WTC11 (cell line): ENCODE results near the gene PSKH1. TPM values are rescaled to one million over a fixed set of nuclear protein-coding genes. Genes with fewer than 3 reads are reported as not detected.

Experiments used
- ATAC-seq: fragments of 200-7000 bp; cut with Tn5 transposase; 2 replicates; pipeline ENCODE4 v1.10.0; 2021; ENCODE audit warnings: mild to moderate bottlenecking, moderate library complexity
- CTCF ChIA-PET: fragments of 300-600 bp; sonication (Branson Sonifier 250); formaldehyde crosslinking; loops from one replicate; lab custom pipeline; 2021; ENCODE audit warnings: antibody characterized with exemption; lab: Charles Lee
- POLR2A ChIA-PET: fragments of 350-600 bp; sonication (Branson Sonifier 250); formaldehyde crosslinking; loops from one replicate; lab custom pipeline; 2021; ENCODE audit warnings: antibody characterized with exemption; lab: Charles Lee
- DNase-seq: peaks from one replicate; pipeline ENCODE4 v3.0.0; 2021; ENCODE audit warnings: low spot score
- H3K27ac Mint-ChIP-seq: 2 replicates; pipeline ENCODE4 v1.8.0; 2021; ENCODE audit warnings: mixed read lengths
- H3K27me3 Mint-ChIP-seq: 2 replicates; pipeline ENCODE4 v1.8.0; 2021; ENCODE audit warnings: low read depth, mild to moderate bottlenecking, moderate library complexity, mixed read lengths
- H3K36me3 Mint-ChIP-seq: 2 replicates; pipeline ENCODE4 v1.8.0; 2021; ENCODE audit warnings: mixed read lengths
- H3K4me1 Mint-ChIP-seq: 2 replicates; pipeline ENCODE4 v1.8.0; 2022; ENCODE audit warnings: mixed read lengths
- H3K4me3 Mint-ChIP-seq: 2 replicates; pipeline ENCODE4 v1.8.0; 2021; ENCODE audit warnings: mild to moderate bottlenecking, moderate library complexity, mixed read lengths
- H3K9me3 Mint-ChIP-seq: 2 replicates; pipeline ENCODE4 v1.8.0; 2021; ENCODE audit warnings: mixed read lengths
- CREM ChIP-seq: sonication (generic); formaldehyde crosslinking; IDR thresholded peaks from 2 replicates; pipeline ENCODE4 v1.8.1; 2022; ENCODE audit warnings: mild to moderate bottlenecking, missing genetic modification reagents, moderate library complexity
- ESRRA ChIP-seq: sonication (generic); formaldehyde crosslinking; IDR thresholded peaks from 2 replicates; pipeline ENCODE4 v1.8.1; 2022; ENCODE audit warnings: mild to moderate bottlenecking, missing genetic modification reagents, borderline replicate concordance
- ETV6 ChIP-seq: sonication (generic); formaldehyde crosslinking; IDR thresholded peaks from 2 replicates; pipeline ENCODE4 v1.8.1; 2022; ENCODE audit warnings: mild to moderate bottlenecking, missing genetic modification reagents
- GABPB1 ChIP-seq: sonication (generic); formaldehyde crosslinking; IDR thresholded peaks from 2 replicates; pipeline ENCODE4 v1.8.1; 2023; ENCODE audit warnings: mild to moderate bottlenecking, missing genetic modification reagents
- GRHL2 ChIP-seq: fragments of 250-450 bp; sonication (Bioruptor Pico); IDR thresholded peaks from 2 replicates; pipeline ENCODE4 v1.8.0; 2022; ENCODE audit warnings: mild to moderate bottlenecking, moderate library complexity; ENCODE audit not compliant: insufficient replicate concordance, severe bottlenecking
- KAT7 ChIP-seq: sonication (generic); formaldehyde crosslinking; IDR thresholded peaks from 2 replicates; pipeline ENCODE4 v1.8.1; 2023; ENCODE audit warnings: missing genetic modification reagents, mild to moderate bottlenecking, borderline replicate concordance
- MXD4 ChIP-seq: fragments of 250-450 bp; sonication (Bioruptor Pico); IDR thresholded peaks from 2 replicates; pipeline ENCODE4 v1.8.0; 2021; ENCODE audit warnings: mild to moderate bottlenecking, moderate library complexity, borderline replicate concordance
- NFATC4 ChIP-seq: fragments of 250-450 bp; sonication (Bioruptor Pico); IDR thresholded peaks from 2 replicates; pipeline ENCODE4 v1.9.0; 2021; ENCODE audit warnings: mild to moderate bottlenecking
- NFE2L1 ChIP-seq: sonication (generic); formaldehyde crosslinking; IDR thresholded peaks from 2 replicates; pipeline ENCODE4 v1.8.1; 2023; ENCODE audit warnings: missing genetic modification reagents
- RELA ChIP-seq: sonication (generic); formaldehyde crosslinking; IDR thresholded peaks from 2 replicates; pipeline ENCODE4 v1.8.1; 2022; ENCODE audit warnings: missing genetic modification reagents, mild to moderate bottlenecking, borderline replicate concordance
- SP1 ChIP-seq: sonication (generic); formaldehyde crosslinking; conservative IDR thresholded peaks from 2 replicates; pipeline ENCODE4 v1.8.1; 2022; ENCODE audit warnings: missing genetic modification reagents
- TEAD1 ChIP-seq: sonication (generic); formaldehyde crosslinking; IDR thresholded peaks from 2 replicates; pipeline ENCODE4 v1.8.0; 2022; ENCODE audit warnings: mild to moderate bottlenecking, missing genetic modification reagents
- ZNF121 ChIP-seq: sonication (generic); formaldehyde crosslinking; IDR thresholded peaks from 2 replicates; pipeline ENCODE4 v1.8.0; 2023; ENCODE audit warnings: missing genetic modification reagents
- ZNF138 ChIP-seq: sonication (generic); formaldehyde crosslinking; conservative IDR thresholded peaks from 2 replicates; pipeline ENCODE4 v1.8.1; 2022; ENCODE audit warnings: mild to moderate bottlenecking, moderate library complexity, missing genetic modification reagents
- ZNF219 ChIP-seq: sonication (generic); formaldehyde crosslinking; IDR thresholded peaks from 2 replicates; pipeline ENCODE4 v1.8.0; 2023; ENCODE audit warnings: missing genetic modification reagents, mild to moderate bottlenecking, borderline replicate concordance
- ZNF232 ChIP-seq: sonication (generic); formaldehyde crosslinking; IDR thresholded peaks from 2 replicates; pipeline ENCODE4 v1.8.0; 2022; ENCODE audit warnings: mild to moderate bottlenecking, missing genetic modification reagents
- ZNF317 ChIP-seq: sonication (generic); formaldehyde crosslinking; IDR thresholded peaks from 2 replicates; pipeline ENCODE4 v1.8.1; 2023; ENCODE audit warnings: low read depth, mild to moderate bottlenecking, moderate library complexity, missing genetic modification reagents, borderline replicate concordance
- ZNF423 ChIP-seq: fragments of 250-450 bp; sonication (Bioruptor Pico); IDR thresholded peaks from 2 replicates; pipeline ENCODE4 v2.1.2; 2022; ENCODE audit warnings: mild to moderate bottlenecking, moderate library complexity
- total RNA-seq: library from RNA; stranded (reverse); gene quantifications from 3 replicates; pipeline ENCODE4 v1.2.3, GENCODE V29; 2021
- TF ChIP-seq, protein P1 (sequence below): sonication (generic); formaldehyde crosslinking; IDR thresholded peaks from 2 replicates; pipeline ENCODE4 v1.8.0; 2023; ENCODE audit warnings: mild to moderate bottlenecking, missing genetic modification reagents
- TF ChIP-seq, protein P2 (sequence below): sonication (generic); formaldehyde crosslinking; IDR thresholded peaks from 2 replicates; pipeline ENCODE4 v1.8.1; 2023; ENCODE audit warnings: mild to moderate bottlenecking, moderate library complexity, missing genetic modification reagents
- TF ChIP-seq, protein P3 (sequence below): sonication (generic); formaldehyde crosslinking; IDR thresholded peaks from 2 replicates; pipeline ENCODE4 v1.8.1; 2023; ENCODE audit warnings: mild to moderate bottlenecking, missing genetic modification reagents, moderate library complexity
- TF ChIP-seq, protein P4 (sequence below): sonication (generic); formaldehyde crosslinking; IDR thresholded peaks from 2 replicates; pipeline ENCODE4 v1.8.1; 2023; ENCODE audit warnings: mild to moderate bottlenecking, missing genetic modification reagents, borderline replicate concordance
- TF ChIP-seq, protein P5 (sequence below): sonication (generic); formaldehyde crosslinking; IDR thresholded peaks from 2 replicates; pipeline ENCODE4 v1.8.1; 2022; ENCODE audit warnings: mild to moderate bottlenecking, moderate library complexity, missing genetic modification reagents

The PSKH1 gene
- total RNA-seq, 1 experiment from 2014 or later = 32.6 TPM

DNA sequence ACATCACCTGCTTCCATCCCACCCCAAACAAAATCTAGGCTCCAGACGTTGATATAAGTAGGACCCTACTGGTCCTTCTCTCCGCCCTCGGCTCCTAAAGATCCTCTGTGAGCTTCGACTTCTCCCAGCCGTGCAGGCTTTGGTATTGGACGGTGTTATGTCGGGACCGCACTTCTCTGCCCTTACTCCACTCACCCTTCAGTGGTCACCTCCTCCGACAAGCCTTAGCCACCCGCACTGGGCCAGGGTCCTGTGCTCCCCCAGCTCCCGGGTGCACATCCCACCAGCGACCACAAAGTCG, 42.0 kb downstream of the PSKH1 start:
- CTCF ChIA-PET = interaction anchor here (0.9 to 4.0 kb wide), 18 partner anchors 8 to 414 kb away, joined by 3 to 52 read pairs (median 6); partner anchors contain the start of genes C16orf86, ENKD1, LCAT and NRN1L
- H3K36me3 Mint-ChIP-seq = peaks cover 6% of the 10 kb centered on the region
- ATAC-seq (peak; percentile 2), DNase-seq (no peak)
- H3K4me3 Mint-ChIP-seq = peak overlapping the region; percentile 100
- TF ChIP-seq ZNF423 (no peak), KAT7 (CRISPR knock-in tag) (no peak), ZNF121 (CRISPR knock-in tag) (peak; percentile 23; the same call in 1 of the 2 replicates), NFATC4 (CRISPR knock-in tag) (no peak)
- H3K4me1 Mint-ChIP-seq = peaks cover 23% of the 10 kb centered on the region
- POLR2A ChIA-PET = interaction anchor here (0.5 to 4.7 kb wide), 7 partner anchors 10 to 282 kb away, joined by 3 to 30 read pairs (median 5); partner anchors contain the start of genes NFATC3, NRN1L, RANBP10 and TSNAXIP1
- H3K9me3 Mint-ChIP-seq = no peaks in the 10 kb centered on the region
- peak overlapping the region; percentile 90 for H3K27ac Mint-ChIP-seq
- H3K27me3 Mint-ChIP-seq = no peaks in the 10 kb centered on the region

DNA sequence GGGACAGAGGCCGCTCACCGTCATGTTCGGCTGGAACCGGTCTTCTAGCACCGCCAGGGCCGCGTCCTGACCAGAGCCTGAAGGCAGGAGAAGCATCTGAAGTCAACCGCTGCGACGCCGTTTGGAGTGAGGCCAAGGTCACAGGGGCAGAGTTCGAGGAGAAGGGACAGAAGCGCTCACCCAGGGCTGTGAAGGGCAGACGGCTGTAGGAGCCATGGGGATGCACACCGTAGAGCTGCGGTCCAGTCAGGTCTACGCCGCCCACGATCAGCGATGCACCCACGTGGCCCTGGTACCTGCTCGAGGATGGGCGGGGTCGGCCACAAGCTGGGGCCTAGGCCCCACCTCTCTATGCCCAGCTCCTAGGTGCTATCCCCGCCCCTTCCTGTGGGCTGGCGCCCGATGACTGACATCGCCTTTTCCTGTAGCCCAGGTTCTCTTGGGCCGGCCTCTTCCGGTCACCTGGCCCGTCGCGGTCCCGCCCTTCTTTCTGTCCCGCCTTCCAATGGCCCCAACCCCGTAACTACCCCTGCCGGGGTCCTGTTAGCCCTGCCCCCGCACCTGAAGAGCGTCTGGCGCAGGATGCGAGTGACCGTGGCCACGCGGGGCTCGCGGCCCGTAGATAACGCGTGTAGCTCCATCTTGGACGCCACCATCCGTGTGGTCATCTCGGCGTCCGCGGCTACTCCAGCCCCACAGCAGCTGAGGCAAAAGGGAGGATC, 42.5 kb downstream of the PSKH1 start:
- ATAC-seq (peak; percentile 92), DNase-seq (peak; percentile 98)
- Mint-ChIP-seq H3K4me3 (peak overlapping the region; percentile 100), H3K9me3 (no peaks in the 10 kb centered on the region), H3K27ac (peak overlapping the region; percentile 100), H3K4me1 (peaks cover 23% of the 10 kb centered on the region), H3K36me3 (peaks cover 6% of the 10 kb centered on the region), H3K27me3 (no peaks in the 10 kb centered on the region)
- POLR2A ChIA-PET = interaction anchor here (0.5 to 4.7 kb wide), 10 partner anchors 10 to 282 kb away, joined by 3 to 30 read pairs (median 4); partner anchors contain the start of genes ACD, NFATC3, NRN1L and PSKH1
- CTCF ChIA-PET = interaction anchor here (0.6 to 4.0 kb wide), 21 partner anchors 8 to 918 kb away, joined by 3 to 52 read pairs (median 6); partner anchors contain the start of genes C16orf86, ENKD1, LCAT and NRN1L
- TF ChIP-seq NFE2L1 (CRISPR knock-in tag) (0 out of 2 replicates have a peak, but pooled peaks have one; percentile 41), MXD4 (CRISPR knock-in tag) (no peak), RELA (CRISPR knock-in tag) (peak; percentile 58; the same call in 1 of the 2 replicates), SP1 (peak; percentile 94), ZNF138 (CRISPR knock-in tag) (peak; percentile 92), ZNF317 (CRISPR knock-in tag) (0 out of 2 replicates have a peak, but pooled peaks have one; percentile 8), GABPB1 (CRISPR knock-in tag) (peak; percentile 67; the same call in 1 of the 2 replicates), CREM (CRISPR knock-in tag) (peak; percentile 58; the same call in 1 of the 2 replicates), NFATC4 (CRISPR knock-in tag) (0 out of 2 replicates have a peak, but pooled peaks have one; percentile 43), ETV6 (CRISPR knock-in tag) (peak; percentile 56; the same call in 1 of the 2 replicates), GRHL2 (CRISPR knock-in tag) (no peak), ZNF121 (CRISPR knock-in tag) (peak; percentile 1; the same call in 1 of the 2 replicates), ESRRA (CRISPR knock-in tag) (peak; percentile 91), ZNF219 (0 out of 2 replicates have a peak, but pooled peaks have one; percentile 52), TEAD1 (CRISPR knock-in tag) (peak; percentile 69), ZNF232 (peak; percentile 29; the same call in 1 of the 2 replicates)
- TF ChIP-seq, protein P1, sequence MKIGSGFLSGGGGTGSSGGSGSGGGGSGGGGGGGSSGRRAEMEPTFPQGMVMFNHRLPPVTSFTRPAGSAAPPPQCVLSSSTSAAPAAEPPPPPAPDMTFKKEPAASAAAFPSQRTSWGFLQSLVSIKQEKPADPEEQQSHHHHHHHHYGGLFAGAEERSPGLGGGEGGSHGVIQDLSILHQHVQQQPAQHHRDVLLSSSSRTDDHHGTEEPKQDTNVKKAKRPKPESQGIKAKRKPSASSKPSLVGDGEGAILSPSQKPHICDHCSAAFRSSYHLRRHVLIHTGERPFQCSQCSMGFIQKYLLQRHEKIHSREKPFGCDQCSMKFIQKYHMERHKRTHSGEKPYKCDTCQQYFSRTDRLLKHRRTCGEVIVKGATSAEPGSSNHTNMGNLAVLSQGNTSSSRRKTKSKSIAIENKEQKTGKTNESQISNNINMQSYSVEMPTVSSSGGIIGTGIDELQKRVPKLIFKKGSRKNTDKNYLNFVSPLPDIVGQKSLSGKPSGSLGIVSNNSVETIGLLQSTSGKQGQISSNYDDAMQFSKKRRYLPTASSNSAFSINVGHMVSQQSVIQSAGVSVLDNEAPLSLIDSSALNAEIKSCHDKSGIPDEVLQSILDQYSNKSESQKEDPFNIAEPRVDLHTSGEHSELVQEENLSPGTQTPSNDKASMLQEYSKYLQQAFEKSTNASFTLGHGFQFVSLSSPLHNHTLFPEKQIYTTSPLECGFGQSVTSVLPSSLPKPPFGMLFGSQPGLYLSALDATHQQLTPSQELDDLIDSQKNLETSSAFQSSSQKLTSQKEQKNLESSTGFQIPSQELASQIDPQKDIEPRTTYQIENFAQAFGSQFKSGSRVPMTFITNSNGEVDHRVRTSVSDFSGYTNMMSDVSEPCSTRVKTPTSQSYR (CRISPR knock-in tag) = peak; percentile 79; the same call in 1 of the 2 replicates
- TF ChIP-seq, protein P2, sequence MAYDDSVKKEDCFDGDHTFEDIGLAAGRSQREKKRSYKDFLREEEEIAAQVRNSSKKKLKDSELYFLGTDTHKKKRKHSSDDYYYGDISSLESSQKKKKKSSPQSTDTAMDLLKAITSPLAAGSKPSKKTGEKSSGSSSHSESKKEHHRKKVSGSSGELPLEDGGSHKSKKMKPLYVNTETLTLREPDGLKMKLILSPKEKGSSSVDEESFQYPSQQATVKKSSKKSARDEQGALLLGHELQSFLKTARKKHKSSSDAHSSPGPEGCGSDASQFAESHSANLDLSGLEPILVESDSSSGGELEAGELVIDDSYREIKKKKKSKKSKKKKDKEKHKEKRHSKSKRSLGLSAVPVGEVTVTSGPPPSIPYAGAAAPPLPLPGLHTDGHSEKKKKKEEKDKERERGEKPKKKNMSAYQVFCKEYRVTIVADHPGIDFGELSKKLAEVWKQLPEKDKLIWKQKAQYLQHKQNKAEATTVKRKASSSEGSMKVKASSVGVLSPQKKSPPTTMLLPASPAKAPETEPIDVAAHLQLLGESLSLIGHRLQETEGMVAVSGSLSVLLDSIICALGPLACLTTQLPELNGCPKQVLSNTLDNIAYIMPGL (CRISPR knock-in tag) = peak; percentile 81; the same call in 1 of the 2 replicates
- TF ChIP-seq, protein P3, sequence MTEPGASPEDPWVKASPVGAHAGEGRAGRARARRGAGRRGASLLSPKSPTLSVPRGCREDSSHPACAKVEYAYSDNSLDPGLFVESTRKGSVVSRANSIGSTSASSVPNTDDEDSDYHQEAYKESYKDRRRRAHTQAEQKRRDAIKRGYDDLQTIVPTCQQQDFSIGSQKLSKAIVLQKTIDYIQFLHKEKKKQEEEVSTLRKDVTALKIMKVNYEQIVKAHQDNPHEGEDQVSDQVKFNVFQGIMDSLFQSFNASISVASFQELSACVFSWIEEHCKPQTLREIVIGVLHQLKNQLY = no peak
- TF ChIP-seq, protein P4, sequence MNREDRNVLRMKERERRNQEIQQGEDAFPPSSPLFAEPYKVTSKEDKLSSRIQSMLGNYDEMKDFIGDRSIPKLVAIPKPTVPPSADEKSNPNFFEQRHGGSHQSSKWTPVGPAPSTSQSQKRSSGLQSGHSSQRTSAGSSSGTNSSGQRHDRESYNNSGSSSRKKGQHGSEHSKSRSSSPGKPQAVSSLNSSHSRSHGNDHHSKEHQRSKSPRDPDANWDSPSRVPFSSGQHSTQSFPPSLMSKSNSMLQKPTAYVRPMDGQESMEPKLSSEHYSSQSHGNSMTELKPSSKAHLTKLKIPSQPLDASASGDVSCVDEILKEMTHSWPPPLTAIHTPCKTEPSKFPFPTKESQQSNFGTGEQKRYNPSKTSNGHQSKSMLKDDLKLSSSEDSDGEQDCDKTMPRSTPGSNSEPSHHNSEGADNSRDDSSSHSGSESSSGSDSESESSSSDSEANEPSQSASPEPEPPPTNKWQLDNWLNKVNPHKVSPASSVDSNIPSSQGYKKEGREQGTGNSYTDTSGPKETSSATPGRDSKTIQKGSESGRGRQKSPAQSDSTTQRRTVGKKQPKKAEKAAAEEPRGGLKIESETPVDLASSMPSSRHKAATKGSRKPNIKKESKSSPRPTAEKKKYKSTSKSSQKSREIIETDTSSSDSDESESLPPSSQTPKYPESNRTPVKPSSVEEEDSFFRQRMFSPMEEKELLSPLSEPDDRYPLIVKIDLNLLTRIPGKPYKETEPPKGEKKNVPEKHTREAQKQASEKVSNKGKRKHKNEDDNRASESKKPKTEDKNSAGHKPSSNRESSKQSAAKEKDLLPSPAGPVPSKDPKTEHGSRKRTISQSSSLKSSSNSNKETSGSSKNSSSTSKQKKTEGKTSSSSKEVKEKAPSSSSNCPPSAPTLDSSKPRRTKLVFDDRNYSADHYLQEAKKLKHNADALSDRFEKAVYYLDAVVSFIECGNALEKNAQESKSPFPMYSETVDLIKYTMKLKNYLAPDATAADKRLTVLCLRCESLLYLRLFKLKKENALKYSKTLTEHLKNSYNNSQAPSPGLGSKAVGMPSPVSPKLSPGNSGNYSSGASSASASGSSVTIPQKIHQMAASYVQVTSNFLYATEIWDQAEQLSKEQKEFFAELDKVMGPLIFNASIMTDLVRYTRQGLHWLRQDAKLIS = peak; percentile 81; the same call in 1 of the 2 replicates
- TF ChIP-seq, protein P5, sequence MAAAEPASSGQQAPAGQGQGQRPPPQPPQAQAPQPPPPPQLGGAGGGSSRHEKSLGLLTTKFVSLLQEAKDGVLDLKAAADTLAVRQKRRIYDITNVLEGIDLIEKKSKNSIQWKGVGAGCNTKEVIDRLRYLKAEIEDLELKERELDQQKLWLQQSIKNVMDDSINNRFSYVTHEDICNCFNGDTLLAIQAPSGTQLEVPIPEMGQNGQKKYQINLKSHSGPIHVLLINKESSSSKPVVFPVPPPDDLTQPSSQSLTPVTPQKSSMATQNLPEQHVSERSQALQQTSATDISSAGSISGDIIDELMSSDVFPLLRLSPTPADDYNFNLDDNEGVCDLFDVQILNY (CRISPR knock-in tag) = peak; percentile 81; the same call in 1 of the 2 replicates
